ENCODE data around the gene TRIM54. TPM values are rescaled to one million over a fixed set of nuclear protein-coding genes. Genes with fewer than 3 reads are reported as not detected.

The TRIM54 gene
- total RNA-seq, 1 donor from 2014 or later = not detected

DNA sequence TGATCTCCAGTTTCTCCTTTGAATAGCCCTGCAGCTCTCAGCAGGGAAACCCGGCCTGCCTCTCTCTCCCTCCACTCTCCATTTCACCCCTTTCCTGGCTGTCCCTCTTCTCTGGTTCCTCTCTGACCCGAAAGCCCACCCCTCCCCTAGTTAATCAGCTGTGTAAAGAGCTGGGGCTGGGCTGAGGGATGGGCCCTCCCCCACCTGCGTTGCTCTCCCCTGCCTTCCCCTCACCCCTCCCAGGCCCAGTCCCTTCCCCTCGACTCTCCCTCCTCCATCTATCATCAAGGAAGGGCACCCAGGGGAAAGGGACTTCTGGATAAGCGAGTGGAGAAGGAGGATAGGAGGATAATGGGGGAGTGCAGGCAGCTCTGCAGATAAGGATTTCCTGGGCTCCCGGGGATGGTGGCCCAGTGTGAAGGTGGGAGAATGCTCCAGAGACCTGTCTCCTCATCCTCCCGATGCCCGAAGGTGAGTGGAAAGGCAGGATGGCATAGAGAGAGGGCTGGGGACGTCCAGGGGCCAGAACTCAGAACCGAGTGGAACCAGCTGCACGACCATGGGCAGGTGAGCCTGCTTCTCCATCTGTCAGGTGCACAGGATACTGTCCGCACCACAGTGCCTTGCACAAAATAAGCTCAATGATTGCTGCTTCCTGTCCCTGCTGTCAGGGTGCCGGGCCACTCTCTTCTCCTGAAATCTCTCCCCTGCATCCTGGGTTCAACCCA, 31.4 kb upstream of the TRIM54 start:
- Mint-ChIP-seq H3K27me3 (ENCODE audit: unreplicated experiment) (peaks cover 11% of the 10 kb centered on the region), H3K4me3 (ENCODE audit: unreplicated experiment) (no peak overlapping the region)
- no peak for DNase-seq (ENCODE audit: low spot score)

DNA sequence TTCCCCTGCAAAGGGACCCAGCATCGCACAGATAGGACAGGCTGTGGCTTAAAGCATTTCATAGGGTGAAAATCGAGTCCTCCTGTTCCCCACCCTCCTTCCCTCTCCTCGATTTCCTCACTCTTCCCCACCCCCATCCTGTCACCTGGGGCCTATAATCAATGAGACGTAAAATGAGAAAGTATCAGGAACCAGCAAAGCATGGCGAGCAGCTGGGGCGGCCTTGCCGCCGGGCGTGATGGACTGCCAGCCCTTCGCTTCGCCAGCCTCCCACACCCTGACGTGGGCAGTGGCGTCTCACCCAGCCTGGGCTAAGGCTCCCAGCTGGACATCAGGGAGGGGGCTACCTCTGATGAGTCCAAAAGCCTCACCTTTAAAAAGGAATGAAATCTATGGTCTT, 30.5 kb upstream of the TRIM54 start:
- TF ChIP-seq, protein P1, sequence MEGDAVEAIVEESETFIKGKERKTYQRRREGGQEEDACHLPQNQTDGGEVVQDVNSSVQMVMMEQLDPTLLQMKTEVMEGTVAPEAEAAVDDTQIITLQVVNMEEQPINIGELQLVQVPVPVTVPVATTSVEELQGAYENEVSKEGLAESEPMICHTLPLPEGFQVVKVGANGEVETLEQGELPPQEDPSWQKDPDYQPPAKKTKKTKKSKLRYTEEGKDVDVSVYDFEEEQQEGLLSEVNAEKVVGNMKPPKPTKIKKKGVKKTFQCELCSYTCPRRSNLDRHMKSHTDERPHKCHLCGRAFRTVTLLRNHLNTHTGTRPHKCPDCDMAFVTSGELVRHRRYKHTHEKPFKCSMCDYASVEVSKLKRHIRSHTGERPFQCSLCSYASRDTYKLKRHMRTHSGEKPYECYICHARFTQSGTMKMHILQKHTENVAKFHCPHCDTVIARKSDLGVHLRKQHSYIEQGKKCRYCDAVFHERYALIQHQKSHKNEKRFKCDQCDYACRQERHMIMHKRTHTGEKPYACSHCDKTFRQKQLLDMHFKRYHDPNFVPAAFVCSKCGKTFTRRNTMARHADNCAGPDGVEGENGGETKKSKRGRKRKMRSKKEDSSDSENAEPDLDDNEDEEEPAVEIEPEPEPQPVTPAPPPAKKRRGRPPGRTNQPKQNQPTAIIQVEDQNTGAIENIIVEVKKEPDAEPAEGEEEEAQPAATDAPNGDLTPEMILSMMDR (IDR thresholded peaks at IDR 0.05; ENCODE audit: unreplicated experiment) = no peak
- peaks cover 13% of the 10 kb centered on the region for H3K27me3 Mint-ChIP-seq (ENCODE audit: unreplicated experiment)
- H3K27ac Mint-ChIP-seq (ENCODE audit: unreplicated experiment) = no peak overlapping the region
- H3K36me3 Mint-ChIP-seq (ENCODE audit: low read depth, unreplicated experiment) = peaks cover 11% of the 10 kb centered on the region
- DNase-seq (ENCODE audit: low spot score) = no peak
- no peaks in the 10 kb centered on the region for H3K9me3 Mint-ChIP-seq (ENCODE audit: unreplicated experiment)
- H3K4me1 Mint-ChIP-seq (ENCODE audit: unreplicated experiment) = no peaks in the 10 kb centered on the region
- no peak overlapping the region for H3K4me3 Mint-ChIP-seq (ENCODE audit: unreplicated experiment)

More for the DNA sequence above, 31.4 kb upstream of the TRIM54 start:
- Mint-ChIP-seq H3K9me3 (ENCODE audit: unreplicated experiment) (no peaks in the 10 kb centered on the region), H3K36me3 (ENCODE audit: low read depth, unreplicated experiment) (peaks cover 11% of the 10 kb centered on the region), H3K27ac (ENCODE audit: unreplicated experiment) (no peak overlapping the region), H3K4me1 (ENCODE audit: unreplicated experiment) (no peaks in the 10 kb centered on the region)
- TF ChIP-seq, protein P1 (IDR thresholded peaks at IDR 0.05; ENCODE audit: unreplicated experiment) = no peak

DNA sequence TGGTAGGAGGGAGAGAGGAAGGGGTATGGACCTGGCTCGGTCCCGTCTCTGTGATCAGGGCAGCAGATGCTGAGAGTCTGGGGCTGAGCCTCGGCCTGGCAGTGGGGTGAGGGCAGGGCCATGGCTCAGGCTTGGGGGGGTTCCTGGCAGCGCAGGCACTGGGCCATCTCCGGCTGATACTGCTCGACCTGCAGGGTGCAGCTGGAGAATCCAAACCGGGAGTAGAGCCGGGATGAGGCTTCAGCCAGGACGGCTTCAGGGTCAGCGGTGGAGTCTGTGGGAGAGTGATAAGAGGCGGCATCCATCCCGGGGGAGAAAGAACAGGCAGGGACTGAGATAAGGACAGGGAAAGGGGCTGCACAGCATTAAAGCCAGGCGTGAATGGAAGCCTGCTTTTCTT, 27.0 kb upstream of the TRIM54 start:
- no peak for DNase-seq (ENCODE audit: low spot score)
- TF ChIP-seq, protein P1 (IDR thresholded peaks at IDR 0.05; ENCODE audit: unreplicated experiment) = no peak
- Mint-ChIP-seq H3K36me3 (ENCODE audit: low read depth, unreplicated experiment) (peaks cover 7% of the 10 kb centered on the region), H3K4me3 (ENCODE audit: unreplicated experiment) (no peak overlapping the region), H3K4me1 (ENCODE audit: unreplicated experiment) (no peaks in the 10 kb centered on the region), H3K27ac (ENCODE audit: unreplicated experiment) (no peak overlapping the region), H3K9me3 (ENCODE audit: unreplicated experiment) (no peaks in the 10 kb centered on the region), H3K27me3 (ENCODE audit: unreplicated experiment) (peaks cover 8% of the 10 kb centered on the region)

DNA sequence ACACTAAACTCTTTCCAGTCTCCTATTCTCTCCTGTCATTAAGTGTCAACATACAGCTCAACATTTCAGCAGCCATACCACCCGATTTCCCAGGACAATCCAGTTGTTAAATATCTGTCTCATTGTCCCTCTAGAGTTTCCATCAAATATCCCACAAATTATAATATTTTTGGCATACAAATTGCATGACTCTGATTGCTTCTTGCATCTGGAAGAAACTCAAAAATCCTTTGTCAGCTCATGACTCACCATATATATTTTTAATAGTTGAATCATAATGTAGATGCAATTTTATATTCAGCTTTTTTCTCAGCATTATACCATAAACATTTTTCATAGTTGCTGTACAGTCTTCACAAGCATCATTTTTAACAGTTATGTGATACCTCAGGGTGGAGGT, 26.6 kb upstream of the TRIM54 start:
- Mint-ChIP-seq H3K27ac (ENCODE audit: unreplicated experiment) (no peak overlapping the region), H3K9me3 (ENCODE audit: unreplicated experiment) (no peaks in the 10 kb centered on the region), H3K27me3 (ENCODE audit: unreplicated experiment) (peaks cover 11% of the 10 kb centered on the region)

More for the DNA sequence above, 26.6 kb upstream of the TRIM54 start:
- TF ChIP-seq, protein P1 (IDR thresholded peaks at IDR 0.05; ENCODE audit: unreplicated experiment) = no peak
- peak overlapping the region; percentile 44 for H3K4me3 Mint-ChIP-seq (ENCODE audit: unreplicated experiment)
- peaks cover 8% of the 10 kb centered on the region for H3K36me3 Mint-ChIP-seq (ENCODE audit: low read depth, unreplicated experiment)
- DNase-seq (ENCODE audit: low spot score) = no peak
- peaks cover under 1% of the 10 kb centered on the region for H3K4me1 Mint-ChIP-seq (ENCODE audit: unreplicated experiment)
